Heart left ventricle (tissue), 13 donors: Measurements from ENCODE around the gene PCTP.

Experiments used
- CTCF ChIP-seq, 12 donors: fragments of 200-600 bp; sonication (generic) in 4 of 12; IDR thresholded peaks; one replicate each; pipeline versions ENCODE4 v1.5.0 to v1.8.0; 2018 to 2022; ENCODE audit warnings: antibody characterized with exemption in 12 of 12, mild to moderate bottlenecking in 5 of 12
- POLR2A ChIP-seq, 2 donors: fragments of 450-650 bp; IDR thresholded peaks; one replicate each; pipeline ENCODE4 v1.6.1; 2017; ENCODE audit warnings: antibody characterized with exemption in 2 of 2, mild to moderate bottlenecking in 2 of 2, moderate library complexity in 2 of 2
- donor health status: ischemic (EF 13 %, LVEDD 7.1; RV severe dilation, severe dysfunction).
- donor health status: DM: no; HTN: yes; CAD: no.
- donor health status: DM: no; HTN: no; CAD: no.
- donor health status: ischemic (EF 25% LVEDD 6.9; RV normal size, moderate dysfunction).
- donor health status: ischemic (EF 25% LVEDD 5.7; RV mildly dilated, moderate dysfunction).
- donor health status: ischemic (EF 35%, LVEDD 5.7; RV mildly dilated, moderate dysfunction).
- donor health status: nonischemic (EF 11% LVEDD 7.7; RV severe dilation, severe dysfunction).
- donor health status: DM: yes; HTN: yes; CAD: no.
- donor health status: PGD.
- donor health status: ischemic (EF 29% LVEDD 5.4; RV normal size, mild dysfunction).
- donor health status: nonischemic (EF 23%, LVEDD 6.1; RV moderate dilation, normal function).

DNA sequence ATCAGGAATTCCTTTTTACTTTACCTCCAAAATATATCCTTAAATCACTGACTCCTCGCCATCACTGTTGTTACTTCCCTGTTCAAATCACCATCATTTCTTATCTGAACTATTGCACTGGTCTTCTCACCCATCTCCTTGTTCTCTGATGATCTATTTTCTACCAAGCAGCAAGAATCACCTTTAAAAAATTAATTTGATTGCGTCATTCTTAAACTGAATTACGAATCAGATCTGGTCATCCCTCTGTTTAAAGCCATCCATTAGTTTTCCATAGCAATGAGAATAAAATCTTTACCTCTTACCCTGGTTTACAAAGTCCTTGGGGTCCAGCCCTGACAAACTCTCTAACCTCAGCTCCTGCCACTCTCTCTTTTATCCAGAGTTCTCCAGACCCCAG, 14.6 kb downstream of the PCTP start:
- TF ChIP-seq CTCF (IDR thresholded peaks at IDR 0.05) (no peak), POLR2A (IDR thresholded peaks at IDR 0.05) (no peak)
